ENCODE measurements around the gene PLEKHO1.
"Not testable (repeated sequence)": the region's sequence is repeated elsewhere in the genome, so short reads cannot be mapped to it uniquely, and the experiment has no call there.

Gene PLEKHO1

GRCh38 chr1:150178548-150178947, 28.8 kb downstream of the PLEKHO1 start:
- no peaks in the 10 kb centered on the region for H3K27me3 ChIP-seq (ENCODE audit: insufficient read depth, insufficient read length)
- no peaks in the 10 kb centered on the region for H3K4me1 ChIP-seq (ENCODE audit: insufficient read depth, insufficient read length)
- DNase-seq (ENCODE audit: low read depth, low spot score) = no peak
- H3K4me3 ChIP-seq (ENCODE audit: insufficient read length, low read depth) = no peak overlapping the region
- H3K36me3 ChIP-seq (ENCODE audit: insufficient read depth, insufficient read length, low read length) = no peaks in the 10 kb centered on the region
- no peaks in the 10 kb centered on the region for H3K9me3 ChIP-seq (ENCODE audit: insufficient read depth, low read length)
- no peak overlapping the region for H3K9ac ChIP-seq (ENCODE audit: insufficient read length, low read depth)
- TF ChIP-seq YY1 (IDR thresholded peaks at IDR 0.05; ENCODE audit: insufficient read depth, insufficient read length) (no peak), SUZ12 (IDR thresholded peaks at IDR 0.05; ENCODE audit: extremely low read depth, insufficient read depth, insufficient read length) (no peak), ZNF274 (IDR thresholded peaks at IDR 0.05; ENCODE audit: low read depth, low read length) (no peak)

GRCh38 chr1:150179867-150180266, 30.2 kb downstream of the PLEKHO1 start:
- no peak for TF ChIP-seq YY1 (IDR thresholded peaks at IDR 0.05; ENCODE audit: insufficient read depth, insufficient read length)
- no peak for TF ChIP-seq ZNF274 (IDR thresholded peaks at IDR 0.05; ENCODE audit: low read depth, low read length)
- no peak for TF ChIP-seq SUZ12 (IDR thresholded peaks at IDR 0.05; ENCODE audit: extremely low read depth, insufficient read depth, insufficient read length)
- no peaks in the 10 kb centered on the region for H3K36me3 ChIP-seq (ENCODE audit: insufficient read depth, insufficient read length, low read length)
- no peak for DNase-seq (ENCODE audit: low read depth, low spot score)
- no peak overlapping the region for H3K9ac ChIP-seq (ENCODE audit: insufficient read length, low read depth)
- H3K9me3 ChIP-seq (ENCODE audit: insufficient read depth, low read length) = no peaks in the 10 kb centered on the region
- no peaks in the 10 kb centered on the region for H3K4me1 ChIP-seq (ENCODE audit: insufficient read depth, insufficient read length)
- H3K4me3 ChIP-seq (ENCODE audit: insufficient read length, low read depth) = no peak overlapping the region
- H3K27me3 ChIP-seq (ENCODE audit: insufficient read depth, insufficient read length) = no peaks in the 10 kb centered on the region

GRCh38 chr1:150180474-150180873, 30.8 kb downstream of the PLEKHO1 start:
- Histone ChIP-seq H3K36me3 (ENCODE audit: insufficient read depth, insufficient read length, low read length) (no peaks in the 10 kb centered on the region), H3K4me3 (ENCODE audit: insufficient read length, low read depth) (no peak overlapping the region), H3K27me3 (ENCODE audit: insufficient read depth, insufficient read length) (no peaks in the 10 kb centered on the region), H3K4me1 (ENCODE audit: insufficient read depth, insufficient read length) (no peaks in the 10 kb centered on the region), H3K9ac (ENCODE audit: insufficient read length, low read depth) (no peak overlapping the region), H3K9me3 (ENCODE audit: insufficient read depth, low read length) (no peaks in the 10 kb centered on the region)
- TF ChIP-seq YY1 (IDR thresholded peaks at IDR 0.05; ENCODE audit: insufficient read depth, insufficient read length) (no peak), SUZ12 (IDR thresholded peaks at IDR 0.05; ENCODE audit: extremely low read depth, insufficient read depth, insufficient read length) (no peak), ZNF274 (IDR thresholded peaks at IDR 0.05; ENCODE audit: low read depth, low read length) (no peak)
- no peak for DNase-seq (ENCODE audit: low read depth, low spot score)

GRCh38 chr1:150182247-150182646, 32.5 kb downstream of the PLEKHO1 start:
- no peaks in the 10 kb centered on the region for H3K27me3 ChIP-seq (ENCODE audit: insufficient read depth, insufficient read length)

GRCh38 chr1:150183061-150183460, 33.3 kb downstream of the PLEKHO1 start:
- Histone ChIP-seq H3K9ac (ENCODE audit: insufficient read length, low read depth) (no peak overlapping the region), H3K4me3 (ENCODE audit: insufficient read length, low read depth) (no peak overlapping the region)

More at GRCh38 chr1:150182247-150182646, 32.5 kb downstream of the PLEKHO1 start:
- Histone ChIP-seq H3K9ac (ENCODE audit: insufficient read length, low read depth) (no peak overlapping the region), H3K36me3 (ENCODE audit: insufficient read depth, insufficient read length, low read length) (no peaks in the 10 kb centered on the region), H3K4me3 (ENCODE audit: insufficient read length, low read depth) (no peak overlapping the region), H3K4me1 (ENCODE audit: insufficient read depth, insufficient read length) (no peaks in the 10 kb centered on the region), H3K9me3 (ENCODE audit: insufficient read depth, low read length) (no peaks in the 10 kb centered on the region)
- TF ChIP-seq ZNF274 (IDR thresholded peaks at IDR 0.05; ENCODE audit: low read depth, low read length) (no peak), YY1 (IDR thresholded peaks at IDR 0.05; ENCODE audit: insufficient read depth, insufficient read length) (no peak), SUZ12 (IDR thresholded peaks at IDR 0.05; ENCODE audit: extremely low read depth, insufficient read depth, insufficient read length) (no peak)
- no peak for DNase-seq (ENCODE audit: low read depth, low spot score)

GRCh38 chr1:150185481-150185880, 35.8 kb downstream of the PLEKHO1 start:
- TF ChIP-seq ZNF274 (IDR thresholded peaks at IDR 0.05; ENCODE audit: low read depth, low read length) = no peak
- no peak overlapping the region for H3K9ac ChIP-seq (ENCODE audit: insufficient read length, low read depth)
- no peak for DNase-seq (ENCODE audit: low read depth, low spot score)
- H3K9me3 ChIP-seq (ENCODE audit: insufficient read depth, low read length) = no peaks in the 10 kb centered on the region
- no peaks in the 10 kb centered on the region for H3K27me3 ChIP-seq (ENCODE audit: insufficient read depth, insufficient read length)
- no peak overlapping the region for H3K4me3 ChIP-seq (ENCODE audit: insufficient read length, low read depth)
- no peaks in the 10 kb centered on the region for H3K36me3 ChIP-seq (ENCODE audit: insufficient read depth, insufficient read length, low read length)
- no peaks in the 10 kb centered on the region for H3K4me1 ChIP-seq (ENCODE audit: insufficient read depth, insufficient read length)

More at GRCh38 chr1:150183061-150183460, 33.3 kb downstream of the PLEKHO1 start:
- Histone ChIP-seq H3K27me3 (ENCODE audit: insufficient read depth, insufficient read length) (no peaks in the 10 kb centered on the region), H3K4me1 (ENCODE audit: insufficient read depth, insufficient read length) (no peaks in the 10 kb centered on the region), H3K9me3 (ENCODE audit: insufficient read depth, low read length) (no peaks in the 10 kb centered on the region), H3K36me3 (ENCODE audit: insufficient read depth, insufficient read length, low read length) (no peaks in the 10 kb centered on the region)
- no peak for DNase-seq (ENCODE audit: low read depth, low spot score)
- TF ChIP-seq SUZ12 (IDR thresholded peaks at IDR 0.05; ENCODE audit: extremely low read depth, insufficient read depth, insufficient read length) (no peak), ZNF274 (IDR thresholded peaks at IDR 0.05; ENCODE audit: low read depth, low read length) (no peak), YY1 (IDR thresholded peaks at IDR 0.05; ENCODE audit: insufficient read depth, insufficient read length) (no peak)

GRCh38 chr1:150186438-150186788, 36.7 kb downstream of the PLEKHO1 start:
- H3K4me1 ChIP-seq (ENCODE audit: insufficient read depth, insufficient read length); DNase-seq (ENCODE audit: low read depth, low spot score); H3K9ac ChIP-seq (ENCODE audit: insufficient read length, low read depth); H3K27me3 ChIP-seq (ENCODE audit: insufficient read depth, insufficient read length); H3K9me3 ChIP-seq (ENCODE audit: insufficient read depth, low read length); H3K4me3 ChIP-seq (ENCODE audit: insufficient read length, low read depth); H3K36me3 ChIP-seq (ENCODE audit: insufficient read depth, insufficient read length, low read length): not testable (repeated sequence)

All from NT2/D1 (cell line).